GM13977 (cell line): ENCODE results near the gene ZFYVE9.
"Not testable (repeated sequence)": the region's sequence is repeated elsewhere in the genome, so short reads cannot be mapped to it uniquely, and the experiment has no call there.

Source experiments
- DNase-seq: peaks from one replicate; pipeline ENCODE4 v3.0.0; 2012; ENCODE audit warnings: low spot score
- in situ Hi-C: fragments of 300-500 bp; cut with MboI; formaldehyde crosslinking; loops from one replicate; pipeline ENCODE4 v1.12.0; 2022; ENCODE audit warnings: low sequenced_read_pairs, low pct_unique_long_range_greater_than_20kb, mixed read lengths, inconsistent platforms; ENCODE audit not compliant: unreplicated experiment
- TF ChIP-seq, protein P1 (sequence below): IDR thresholded peaks from 2 replicates; pipeline ENCODE4 v1.5.1; 2012; ENCODE audit warnings: mild to moderate bottlenecking, control low read depth; ENCODE audit not compliant: insufficient read depth; ENCODE audit errors: extremely low read depth, missing control alignments

The ZFYVE9 gene

GRCh38 chr1:52179073-52179472, 37.2 kb downstream of the ZFYVE9 start:
- in situ Hi-C loops = no loop called here
- DNase-seq = peak; percentile 57
- TF ChIP-seq, protein P1, sequence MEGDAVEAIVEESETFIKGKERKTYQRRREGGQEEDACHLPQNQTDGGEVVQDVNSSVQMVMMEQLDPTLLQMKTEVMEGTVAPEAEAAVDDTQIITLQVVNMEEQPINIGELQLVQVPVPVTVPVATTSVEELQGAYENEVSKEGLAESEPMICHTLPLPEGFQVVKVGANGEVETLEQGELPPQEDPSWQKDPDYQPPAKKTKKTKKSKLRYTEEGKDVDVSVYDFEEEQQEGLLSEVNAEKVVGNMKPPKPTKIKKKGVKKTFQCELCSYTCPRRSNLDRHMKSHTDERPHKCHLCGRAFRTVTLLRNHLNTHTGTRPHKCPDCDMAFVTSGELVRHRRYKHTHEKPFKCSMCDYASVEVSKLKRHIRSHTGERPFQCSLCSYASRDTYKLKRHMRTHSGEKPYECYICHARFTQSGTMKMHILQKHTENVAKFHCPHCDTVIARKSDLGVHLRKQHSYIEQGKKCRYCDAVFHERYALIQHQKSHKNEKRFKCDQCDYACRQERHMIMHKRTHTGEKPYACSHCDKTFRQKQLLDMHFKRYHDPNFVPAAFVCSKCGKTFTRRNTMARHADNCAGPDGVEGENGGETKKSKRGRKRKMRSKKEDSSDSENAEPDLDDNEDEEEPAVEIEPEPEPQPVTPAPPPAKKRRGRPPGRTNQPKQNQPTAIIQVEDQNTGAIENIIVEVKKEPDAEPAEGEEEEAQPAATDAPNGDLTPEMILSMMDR = no peak

GRCh38 chr1:52180176-52180575, 38.3 kb downstream of the ZFYVE9 start:
- no peak for DNase-seq
- in situ Hi-C loops = no loop called here

GRCh38 chr1:52181759-52182158, 39.9 kb downstream of the ZFYVE9 start:
- DNase-seq, in situ Hi-C loops: not testable (repeated sequence)

More at GRCh38 chr1:52180176-52180575, 38.3 kb downstream of the ZFYVE9 start:
- TF ChIP-seq, protein P1 = no peak

GRCh38 chr1:52182328-52182727, 40.4 kb downstream of the ZFYVE9 start:
- DNase-seq, in situ Hi-C loops: not testable (repeated sequence)

GRCh38 chr1:52182874-52183400, 41.0 kb downstream of the ZFYVE9 start:
- no peak for DNase-seq
- TF ChIP-seq, protein P1 = no peak
- in situ Hi-C loops = no loop called here

GRCh38 chr1:52186449-52186848, 44.6 kb downstream of the ZFYVE9 start:
- TF ChIP-seq, protein P1 = no peak
- no peak for DNase-seq
- in situ Hi-C loops = no loop called here

GRCh38 chr1:52189898-52190480, 48.1 kb downstream of the ZFYVE9 start:
- in situ Hi-C loops = no loop called here
- no peak for DNase-seq
- TF ChIP-seq, protein P1 = no peak
